Ammon's horn (tissue), 1 donor: Measurements from ENCODE around the gene L3MBTL4.
"Not testable (repeated sequence)": the region's sequence is repeated elsewhere in the genome, so short reads cannot be mapped to it uniquely, and the experiment has no call there.

Experiments used
- DNase-seq: peaks from one replicate; pipeline ENCODE4 v3.0.0-alpha.2; 2016; ENCODE audit warnings: low spot score

The L3MBTL4 gene

GRCh38 chr18:6185782-6186181 is 228.9 kb downstream of the L3MBTL4 start:
- not testable (repeated sequence) for DNase-seq

GRCh38 chr18:6174983-6175745 is 239.5 kb downstream of the L3MBTL4 start:
- no peak for DNase-seq

DNA sequence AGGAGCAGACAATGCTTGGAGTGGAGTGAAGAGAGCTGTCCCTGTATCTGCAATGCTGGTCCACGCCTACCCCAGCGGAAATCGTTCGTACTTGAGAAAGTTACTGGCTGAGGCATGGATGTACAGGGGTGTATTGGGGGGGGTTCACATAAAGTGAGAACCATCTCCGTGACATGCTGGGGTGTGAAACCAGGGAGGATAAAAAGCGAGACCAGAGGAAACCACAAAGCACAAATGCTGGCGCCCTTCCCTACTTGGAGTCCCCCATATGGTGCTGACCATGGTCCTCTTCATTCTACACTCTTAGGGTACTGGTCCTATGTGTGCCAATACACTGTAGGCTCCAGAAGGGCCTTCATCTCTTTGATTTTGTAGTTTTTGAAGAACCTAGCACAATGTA is 244.1 kb downstream of the L3MBTL4 start:
- no peak for DNase-seq

- no peak for DNase-seq
Measured at GRCh38 chr18:6161549-6161948, 253.2 kb downstream of the L3MBTL4 start.

DNA sequence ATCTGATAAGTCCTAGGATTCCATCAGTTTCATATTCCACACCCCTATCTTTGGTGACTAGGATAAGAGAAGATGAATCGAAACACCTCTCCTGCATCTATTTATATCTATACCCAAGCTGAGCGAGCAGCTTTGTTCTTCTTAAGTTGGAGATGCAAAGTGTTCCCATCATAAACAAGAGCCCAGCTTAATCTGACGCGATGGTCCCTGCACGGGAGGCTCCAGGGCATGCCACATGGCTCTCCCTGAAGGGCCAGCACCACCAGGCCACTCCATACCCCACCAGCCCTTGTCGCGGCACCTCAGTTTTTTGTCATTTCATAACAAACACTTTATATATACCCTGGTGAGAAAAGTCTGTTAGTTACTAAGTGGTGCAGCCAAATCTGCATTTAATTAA is 255.3 kb downstream of the L3MBTL4 start:
- no peak for DNase-seq

- DNase-seq, result no peak
Measured at GRCh38 chr18:6158958-6159357, 255.8 kb downstream of the L3MBTL4 start.

DNA sequence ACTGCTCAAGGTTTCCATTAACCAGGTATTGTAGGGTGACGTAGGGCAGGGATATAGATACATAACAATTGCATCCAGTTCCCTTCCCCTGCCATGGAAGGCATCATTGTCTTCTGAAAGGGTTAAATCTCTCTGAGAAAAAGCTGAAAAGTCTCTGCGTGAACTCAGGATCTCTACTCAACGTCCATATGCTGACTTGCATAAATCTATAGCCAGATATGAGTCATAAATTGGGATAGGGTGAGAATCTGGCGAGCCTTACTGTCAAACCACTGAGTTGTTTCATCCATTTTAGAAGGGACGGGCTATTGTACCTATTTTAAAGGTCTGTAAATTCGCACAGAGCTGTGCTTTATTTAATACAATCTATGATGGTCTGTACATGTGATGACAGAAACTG is 258.3 kb downstream of the L3MBTL4 start:
- DNase-seq, result no peak

GRCh38 chr18:6155707-6156106 is 259.0 kb downstream of the L3MBTL4 start:
- no peak for DNase-seq

DNA sequence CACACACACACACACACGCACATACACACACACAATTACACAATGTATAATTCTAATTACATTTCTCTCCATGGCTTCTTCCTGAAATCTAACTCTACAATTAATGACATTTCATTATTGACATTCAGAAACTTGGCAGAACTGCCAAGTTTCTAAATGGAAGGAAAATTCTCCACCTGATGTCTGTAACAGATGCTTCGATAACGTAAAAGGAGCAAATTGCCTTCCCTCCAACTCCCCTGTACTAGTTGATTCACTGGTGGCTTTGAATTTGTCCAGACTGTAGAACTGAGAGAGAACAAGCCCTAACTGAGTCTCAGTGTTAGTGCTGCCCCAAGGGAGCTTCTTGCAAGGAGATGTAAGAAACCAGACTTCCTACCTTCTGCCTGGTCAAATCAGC is 264.3 kb downstream of the L3MBTL4 start:
- DNase-seq, result no peak

DNA sequence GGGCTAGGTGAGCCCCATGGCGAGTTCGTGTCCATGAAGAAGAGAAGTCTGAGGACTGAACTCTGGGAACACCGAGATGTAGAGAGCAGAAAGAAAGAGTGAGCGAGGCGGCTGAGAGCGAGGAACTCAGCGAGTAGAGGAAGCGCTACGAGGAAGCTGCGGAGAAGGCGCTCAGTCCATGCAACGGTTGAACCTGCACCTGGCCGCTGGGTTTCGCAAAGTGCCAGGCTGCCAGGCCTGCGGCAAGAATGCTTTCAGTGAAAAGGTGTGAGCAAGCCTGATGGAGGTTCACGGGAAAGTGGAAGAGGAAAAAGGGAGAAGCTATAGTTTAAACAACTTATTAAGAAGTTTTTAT is 268.4 kb downstream of the L3MBTL4 start:
- DNase-seq, result no peak

- peak; percentile 12 for DNase-seq
Measured at GRCh38 chr18:6145645-6146306, 268.9 kb downstream of the L3MBTL4 start.

DNA sequence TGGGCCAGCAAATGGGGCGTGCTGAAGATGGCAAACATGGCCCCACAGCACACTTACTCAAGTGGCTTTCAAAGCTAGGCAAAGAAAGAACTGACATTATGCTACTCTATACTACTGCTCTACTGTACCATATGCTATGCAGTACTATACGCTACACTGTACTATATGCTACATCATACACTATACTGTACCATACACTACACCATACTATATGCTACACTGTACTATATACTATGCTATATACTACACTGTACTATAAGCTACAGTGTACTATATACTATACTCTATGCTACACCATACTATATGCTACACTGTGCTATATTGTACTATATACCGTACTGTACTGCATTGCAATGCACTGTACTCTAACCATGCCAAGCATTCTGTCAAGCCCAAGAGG is 275.7 kb downstream of the L3MBTL4 start:
- DNase-seq, result no peak

DNA sequence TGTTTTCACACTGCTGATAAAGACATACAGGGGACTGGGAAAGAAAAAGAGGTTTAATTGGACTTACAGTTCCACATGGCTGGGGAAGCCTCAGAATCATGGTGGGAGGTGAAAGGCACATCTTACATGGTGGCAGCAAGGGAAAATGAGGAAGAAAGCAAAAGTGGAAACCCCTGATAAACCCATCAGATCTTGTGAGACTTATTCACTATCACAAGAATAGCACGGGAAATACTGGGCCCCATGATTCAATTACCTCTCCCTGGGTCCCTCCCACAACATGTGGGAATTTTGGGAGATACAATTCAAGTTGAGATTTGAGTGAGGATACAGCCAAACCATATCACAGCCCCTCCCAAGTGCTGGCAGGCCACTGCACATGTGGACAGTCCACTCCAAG is 278.8 kb downstream of the L3MBTL4 start:
- DNase-seq, result not testable (repeated sequence)

DNA sequence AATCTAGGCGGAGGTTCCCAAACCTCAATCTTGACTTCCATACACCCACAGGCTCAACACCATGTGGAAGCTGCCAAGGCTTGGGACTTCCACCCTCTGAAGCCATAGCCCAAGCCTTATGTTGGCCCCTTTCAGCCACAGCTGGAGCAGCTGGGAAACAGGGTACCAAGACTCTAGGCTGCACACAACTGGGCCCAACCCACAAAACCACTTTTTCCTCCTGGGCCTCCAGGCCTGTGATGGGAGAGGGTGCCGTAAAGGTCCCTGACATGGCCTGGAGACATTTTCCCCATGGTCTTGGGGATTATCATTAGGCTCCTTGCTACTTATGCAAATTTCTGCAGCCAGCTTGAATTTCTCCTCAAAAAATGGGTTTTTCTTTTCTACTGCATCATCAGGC is 279.7 kb downstream of the L3MBTL4 start:
- not testable (repeated sequence) for DNase-seq

DNA sequence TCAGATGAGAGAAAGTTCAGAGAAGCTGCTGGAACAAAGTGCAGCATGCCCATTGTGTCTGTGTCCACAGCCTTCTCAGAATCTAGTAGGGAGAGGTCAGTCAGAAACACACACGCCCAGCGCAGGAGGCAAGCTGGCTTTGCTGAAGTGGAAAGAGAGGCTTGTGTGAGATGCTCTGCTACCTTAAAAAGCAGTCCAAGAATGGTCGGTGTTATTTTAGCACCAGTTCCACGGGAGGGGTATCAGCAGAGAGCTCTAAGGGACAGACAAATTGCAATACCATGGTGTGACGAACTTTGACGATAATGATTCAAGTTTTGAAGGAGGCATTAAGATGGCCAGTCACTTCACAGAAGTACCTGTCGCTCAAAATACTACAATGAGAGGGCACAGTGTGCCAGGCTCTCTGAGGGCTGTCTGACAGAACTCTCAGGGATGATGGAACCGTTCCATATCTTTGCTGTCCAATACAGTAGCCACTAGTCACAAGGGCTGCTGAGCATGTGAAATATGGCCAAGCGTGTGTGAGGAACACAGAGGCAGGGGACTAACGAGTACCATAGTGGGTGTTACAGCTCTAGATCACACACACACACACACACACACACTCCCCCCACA is 281.9 kb downstream of the L3MBTL4 start:
- no peak for DNase-seq

- DNase-seq, result no peak
Measured at GRCh38 chr18:6120820-6121279, 293.9 kb downstream of the L3MBTL4 start.

GRCh38 chr18:6119761-6120160 is 294.9 kb downstream of the L3MBTL4 start:
- DNase-seq, result no peak

- DNase-seq, result no peak
Measured at GRCh38 chr18:6118080-6118479, 296.6 kb downstream of the L3MBTL4 start.

GRCh38 chr18:6115710-6116109 is 299.0 kb downstream of the L3MBTL4 start:
- DNase-seq, result no peak

- no peak for DNase-seq
Measured at GRCh38 chr18:6113650-6114049, 301.1 kb downstream of the L3MBTL4 start.

DNA sequence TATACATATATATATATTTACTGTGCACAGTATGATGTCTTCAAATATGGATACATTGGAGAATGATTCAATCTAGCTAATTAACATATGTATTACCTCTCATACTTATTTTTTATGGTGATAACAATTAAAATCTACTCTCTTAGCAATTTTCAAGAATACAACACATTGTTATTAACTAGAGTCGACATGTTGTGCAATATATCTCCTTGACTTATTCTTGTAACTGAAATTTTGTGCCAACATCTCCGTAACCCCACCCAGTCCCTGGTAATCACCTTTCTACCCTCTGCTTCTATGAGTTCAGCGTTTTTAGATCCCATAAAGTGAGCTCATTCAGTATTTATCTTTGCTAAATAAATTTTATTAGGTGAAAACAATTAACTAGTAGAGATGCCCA is 303.0 kb downstream of the L3MBTL4 start:
- DNase-seq, result no peak

DNA sequence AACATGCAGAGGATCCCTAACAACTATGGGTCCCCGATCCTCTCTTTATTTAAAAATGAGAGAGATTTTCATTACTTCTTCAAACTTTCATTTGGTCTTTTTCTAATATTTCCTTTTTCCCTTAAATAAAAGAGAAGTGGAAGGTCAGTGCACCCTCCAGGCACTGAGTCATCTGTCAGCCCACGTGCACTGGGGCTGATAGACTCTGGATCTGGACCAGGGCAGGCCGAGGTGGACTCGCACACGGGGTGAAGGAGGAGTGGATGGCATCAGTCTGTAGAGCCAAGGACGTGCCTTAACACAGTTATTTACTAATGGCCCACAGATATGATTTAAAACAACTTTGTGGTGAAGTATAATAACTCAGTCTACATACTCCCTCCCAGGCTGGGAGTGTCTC is 305.0 kb downstream of the L3MBTL4 start:
- peak; percentile 56 for DNase-seq

DNA sequence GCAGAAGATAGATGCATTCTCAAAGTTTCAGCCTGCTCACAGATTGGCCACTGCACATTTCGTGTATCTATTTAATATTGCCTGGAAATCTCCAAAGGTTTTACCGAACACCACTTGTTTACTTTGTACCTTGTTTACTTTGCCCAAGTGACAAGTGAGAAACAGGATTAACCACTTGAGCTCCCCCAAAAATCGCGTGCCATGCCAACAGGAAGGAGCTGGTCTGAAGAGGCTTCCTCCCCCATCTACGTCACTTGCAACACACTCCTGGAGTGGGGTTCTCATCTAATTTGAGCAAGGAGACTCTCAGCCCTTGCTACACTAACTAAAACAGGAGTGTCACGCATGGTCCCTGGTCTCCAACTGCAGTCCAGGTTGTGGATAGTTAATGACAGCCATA is 306.9 kb downstream of the L3MBTL4 start:
- no peak for DNase-seq
